Endodermal cell (in vitro differentiated cells): ENCODE measurements around the gene KIAA1614. TPM values are rescaled to one million over a fixed set of nuclear protein-coding genes. Genes with fewer than 3 reads are reported as not detected.

Source experiments
- DNase-seq: peaks from one replicate; pipeline ENCODE4 v3.0.0-alpha.2; 2017
- H3K27ac ChIP-seq: 2 replicates; pipeline ENCODE4 v1.5.1; 2013; ENCODE audit warnings: mild to moderate bottlenecking, low read depth, low read length, moderate library complexity
- H3K27me3 ChIP-seq: 2 replicates; pipeline ENCODE4 v1.6.1; 2013; ENCODE audit warnings: mild to moderate bottlenecking, low read length, moderate library complexity; ENCODE audit not compliant: insufficient read depth, control insufficient read depth, poor library complexity, severe bottlenecking
- H3K36me3 ChIP-seq: 2 replicates; pipeline ENCODE4 v1.7.0; 2013; ENCODE audit warnings: mild to moderate bottlenecking, low read length, moderate library complexity; ENCODE audit not compliant: control insufficient read depth, insufficient read depth
- H3K4me1 ChIP-seq: one replicate; pipeline ENCODE4 v1.7.0; 2013; ENCODE audit warnings: low read length; ENCODE audit not compliant: control insufficient read depth, insufficient read depth
- H3K4me3 ChIP-seq: 2 replicates; pipeline ENCODE4 v1.5.1; 2013; ENCODE audit warnings: mild to moderate bottlenecking, low read length, moderate library complexity
- H3K9ac ChIP-seq: 2 replicates; pipeline ENCODE4 v1.6.1; 2013; ENCODE audit warnings: mild to moderate bottlenecking, low read length, moderate library complexity; ENCODE audit not compliant: poor library complexity, severe bottlenecking; ENCODE audit errors: extremely low read depth
- H3K9me3 ChIP-seq: 2 replicates; pipeline ENCODE4 v1.6.1; 2013; ENCODE audit warnings: mild to moderate bottlenecking, low read length, moderate library complexity; ENCODE audit not compliant: control insufficient read depth
- H3K27ac Mint-ChIP-seq: 2 replicates; pipeline ENCODE4 v1.8.0; 2020; ENCODE audit warnings: mixed read lengths
- H3K27me3 Mint-ChIP-seq: 2 replicates; pipeline ENCODE4 v1.8.0; 2021; ENCODE audit warnings: mild to moderate bottlenecking, mixed read lengths; ENCODE audit not compliant: insufficient read depth
- H3K36me3 Mint-ChIP-seq: 2 replicates; pipeline ENCODE4 v1.8.0; 2020; ENCODE audit warnings: low read depth, mixed read lengths
- H3K4me1 Mint-ChIP-seq: 2 replicates; pipeline ENCODE4 v1.8.0; 2020; ENCODE audit warnings: mixed read lengths
- H3K4me3 Mint-ChIP-seq: 2 replicates; pipeline ENCODE4 v1.8.0; 2020; ENCODE audit warnings: mild to moderate bottlenecking, moderate library complexity, mixed read lengths
- H3K9me3 Mint-ChIP-seq: 2 replicates; pipeline ENCODE4 v1.8.0; 2020; ENCODE audit warnings: mild to moderate bottlenecking, mixed read lengths
- CTCF ChIP-seq: fragments of 200-600 bp; sonication (generic); conservative IDR thresholded peaks from 2 replicates; pipeline ENCODE4 v1.5.0; 2021; ENCODE audit warnings: antibody characterized with exemption, mild to moderate bottlenecking
- WGBS, 2 experiments: methylation state at CpG; one replicate each; pipeline versions ENCODE4 v1.1.5 to v1.1.7; 2013; ENCODE audit warnings: missing lambda C conversion rate in 2 of 2, mixed read lengths in 1 of 2; ENCODE audit not compliant: insufficient coverage in 1 of 2, insufficient read length in 1 of 2; 5-methylcytosine and 5-hydroxymethylcytosine counted together
- total RNA-seq, 2 donors: library from RNA; stranded (reverse); fragmentation: NEBNext Ultra II Directional in 1 of 2; extraction: Animal tissue kit (Norgen Biotek cat#: 25700) in 1 of 2; gene quantifications; 2 replicates in 1 of 2; 3 replicates in 1 of 2; pipeline ENCODE4 v1.2.1, GENCODE V29; 2021

The KIAA1614 gene
- total RNA-seq, 2 donors from 2014 or later = 3.3 to 5.8 TPM

GRCh38 chr1:180921891-180922630, 9.4 kb downstream of the KIAA1614 start:
- Histone ChIP-seq H3K9ac (peak overlapping the region; percentile 2), H3K27ac (no peak overlapping the region), H3K27me3 (no peaks in the 10 kb centered on the region), H3K36me3 (no peaks in the 10 kb centered on the region), H3K9me3 (no peaks in the 10 kb centered on the region), H3K4me3 (no peak overlapping the region), H3K4me1 (peaks cover 31% of the 10 kb centered on the region)
- Mint-ChIP-seq H3K9me3 (no peaks in the 10 kb centered on the region), H3K36me3 (no peaks in the 10 kb centered on the region), H3K27ac (peak overlapping the region; percentile 98), H3K27me3 (no peaks in the 10 kb centered on the region), H3K4me3 (no peak overlapping the region), H3K4me1 (peaks cover 54% of the 10 kb centered on the region)
- WGBS, 2 experiments = 79 to 90% methylated on average over 15 to 21 of the region's 21 CpGs
- no peak for DNase-seq
- no peak for TF ChIP-seq CTCF

- H3K4me3 Mint-ChIP-seq = peak overlapping the region; percentile 42
These were observed 9.9 kb downstream of the KIAA1614 start for GRCh38 chr1:180922631-180923015.

GRCh38 chr1:180923021-180923841, 10.5 kb downstream of the KIAA1614 start:
- Mint-ChIP-seq H3K27ac (peak overlapping the region; percentile 98), H3K4me3 (peak overlapping the region; percentile 42), H3K36me3 (no peaks in the 10 kb centered on the region), H3K9me3 (no peaks in the 10 kb centered on the region), H3K27me3 (no peaks in the 10 kb centered on the region), H3K4me1 (peaks cover 63% of the 10 kb centered on the region)
- Histone ChIP-seq H3K4me3 (no peak overlapping the region), H3K4me1 (peaks cover 41% of the 10 kb centered on the region), H3K36me3 (no peaks in the 10 kb centered on the region), H3K9ac (peak overlapping the region; percentile 50), H3K27me3 (no peaks in the 10 kb centered on the region), H3K27ac (peak overlapping the region; percentile 63), H3K9me3 (no peaks in the 10 kb centered on the region)
- DNase-seq = peak; percentile 95
- WGBS, 2 experiments = 6 to 32% methylated on average over 5 to 13 of the region's 13 CpGs
- TF ChIP-seq CTCF = no peak

More at GRCh38 chr1:180922631-180923015, 9.9 kb downstream of the KIAA1614 start:
- Histone ChIP-seq H3K36me3 (no peaks in the 10 kb centered on the region), H3K27ac (peak overlapping the region; percentile 37), H3K4me1 (peaks cover 35% of the 10 kb centered on the region), H3K9ac (peak overlapping the region; percentile 2), H3K9me3 (no peaks in the 10 kb centered on the region), H3K4me3 (no peak overlapping the region), H3K27me3 (no peaks in the 10 kb centered on the region)
- peaks cover 59% of the 10 kb centered on the region for H3K4me1 Mint-ChIP-seq
- H3K36me3 Mint-ChIP-seq = no peaks in the 10 kb centered on the region
- H3K9me3 Mint-ChIP-seq = no peaks in the 10 kb centered on the region
- 73 to 78% methylated on average over 5 to 8 of the region's 8 CpGs for WGBS, 2 experiments
- peak overlapping the region; percentile 98 for H3K27ac Mint-ChIP-seq
- peak; percentile 69 for DNase-seq
- no peak for TF ChIP-seq CTCF
- no peaks in the 10 kb centered on the region for H3K27me3 Mint-ChIP-seq
